ENCODE results near the gene TP73.

Gene TP73

DNA sequence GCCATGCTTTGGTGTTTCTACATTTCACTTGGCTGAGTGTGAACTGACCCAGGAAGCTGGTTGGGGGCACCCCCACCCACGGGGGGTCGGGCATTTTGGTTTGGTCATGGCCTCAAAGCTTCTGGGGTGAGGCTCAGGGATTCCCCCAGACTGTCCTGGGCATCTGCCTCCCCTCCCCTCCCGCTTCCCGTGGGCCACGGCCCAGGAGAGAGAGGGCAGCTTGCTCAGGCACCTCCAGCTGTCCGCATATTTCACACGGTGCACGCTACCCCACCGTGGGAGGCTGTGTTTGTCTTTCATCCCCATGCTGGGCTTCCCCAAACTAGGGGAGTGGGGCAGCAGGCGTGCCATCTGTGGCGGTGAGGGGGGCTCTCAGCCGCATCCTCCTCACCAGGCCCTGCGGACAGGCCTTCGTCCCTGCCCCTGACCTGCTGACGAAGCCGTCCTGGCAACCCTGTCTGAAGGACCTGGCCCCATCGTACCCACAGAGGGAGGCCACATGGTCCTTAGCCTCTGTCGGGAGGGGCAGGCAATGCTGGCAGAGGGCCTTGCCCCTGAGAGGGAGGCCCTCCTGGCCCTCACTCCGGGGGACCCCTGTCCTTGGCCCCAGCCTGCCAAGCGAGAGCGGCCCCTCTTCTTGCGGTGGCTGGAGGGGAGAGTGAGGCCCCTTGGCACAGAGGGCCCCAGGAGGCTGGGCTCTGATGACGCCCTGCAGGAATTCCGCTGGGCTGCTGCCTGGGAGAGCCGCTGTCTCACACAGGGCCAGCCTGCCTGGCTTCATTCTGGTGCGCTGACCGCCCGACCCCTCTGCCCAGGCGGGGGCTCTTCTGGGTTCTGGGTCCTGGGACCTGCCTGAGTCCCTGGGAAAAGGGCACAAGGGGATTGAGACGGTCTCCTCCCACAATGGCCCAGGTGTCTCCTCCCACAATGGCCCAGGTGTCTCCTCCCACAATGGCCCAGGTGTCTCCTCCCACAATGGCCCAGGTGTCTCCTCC, 22.1 kb downstream of the TP73 start:
- DNase-seq: peak; percentile 14

DNA sequence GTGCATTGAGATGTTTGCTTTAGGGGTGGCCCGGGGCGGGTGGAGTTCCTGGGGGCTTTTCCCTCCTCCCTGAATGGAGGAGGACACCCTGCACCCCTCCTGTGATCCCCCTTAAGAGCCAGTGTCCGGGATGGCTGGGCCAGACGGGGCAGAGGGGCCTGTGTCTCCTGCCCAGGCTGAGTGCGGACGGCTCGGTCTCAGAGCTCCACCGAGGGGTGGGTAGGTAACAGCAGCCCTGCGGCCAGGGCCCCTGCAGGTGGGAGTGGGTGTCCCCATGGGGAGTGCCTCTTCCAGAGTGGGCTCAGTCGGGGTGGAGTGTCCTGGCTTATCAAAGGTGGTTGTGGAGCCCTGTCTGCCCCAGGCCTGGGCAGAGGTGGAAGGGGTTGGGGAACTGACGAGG, 23.1 kb downstream of the TP73 start:
- no peak for DNase-seq

DNA sequence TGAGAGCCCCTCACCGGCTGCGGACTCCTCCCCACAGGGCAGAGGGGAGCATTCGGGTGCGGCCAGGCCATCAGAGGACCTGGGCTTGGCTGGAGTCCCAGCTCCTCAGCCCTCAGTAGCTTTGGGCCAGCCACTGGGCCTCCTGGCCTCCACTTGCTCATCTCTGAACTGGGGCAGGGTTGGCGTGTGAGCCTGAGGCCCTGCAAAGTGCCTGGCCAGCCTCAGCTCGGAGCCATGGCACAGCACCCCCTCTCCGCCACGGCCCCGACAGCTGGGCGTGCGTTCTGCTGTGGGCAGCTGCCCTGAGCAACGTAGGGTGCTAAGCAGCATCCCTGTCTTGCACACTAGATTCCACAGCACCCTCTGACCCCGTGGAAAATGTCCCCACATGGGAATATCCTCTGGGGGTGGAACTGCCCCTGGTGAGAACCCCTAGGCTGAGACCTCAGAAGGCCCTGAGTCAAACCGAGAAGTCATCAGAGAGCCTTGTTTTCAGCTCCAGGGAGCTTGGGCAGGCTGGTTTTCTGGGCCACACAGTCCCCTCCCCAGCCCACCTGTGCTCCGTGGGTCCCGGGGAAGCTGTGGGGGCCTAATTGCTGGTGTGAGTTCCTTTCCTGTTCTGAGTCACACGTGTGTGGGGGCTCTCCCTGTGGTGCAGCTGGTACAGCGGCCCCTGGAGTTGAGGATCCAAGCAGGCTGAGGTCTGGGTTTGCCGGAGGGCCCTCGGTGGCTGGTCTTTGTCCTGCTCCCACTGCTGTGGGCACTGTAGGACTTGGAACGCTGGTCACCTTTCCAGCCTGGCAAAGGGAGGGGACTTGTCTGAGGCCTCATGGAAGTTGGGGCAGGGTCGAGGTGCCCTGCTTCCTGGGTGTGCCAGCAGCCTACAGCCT, 24.5 kb downstream of the TP73 start:
- no peak for DNase-seq

DNA sequence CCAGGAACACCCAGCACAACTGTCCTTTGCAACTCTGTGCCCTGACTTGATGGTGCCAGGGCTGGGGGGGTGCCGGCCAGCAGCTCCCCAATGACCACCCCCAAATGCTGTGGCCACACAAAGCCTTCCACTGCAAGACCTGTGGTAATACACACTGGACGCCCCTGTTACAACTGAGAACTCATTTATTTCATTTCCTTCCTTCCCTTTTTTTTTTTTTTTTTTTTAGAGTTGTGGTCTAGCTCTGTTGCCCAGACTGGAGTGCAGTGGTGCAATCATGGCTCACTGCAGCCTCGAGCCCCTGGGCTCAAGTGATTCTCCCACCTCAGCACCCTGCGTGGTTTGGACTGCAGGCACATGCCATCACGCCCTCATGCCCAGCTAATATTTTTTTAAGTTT, 25.2 kb downstream of the TP73 start:
- no peak for DNase-seq

DNA sequence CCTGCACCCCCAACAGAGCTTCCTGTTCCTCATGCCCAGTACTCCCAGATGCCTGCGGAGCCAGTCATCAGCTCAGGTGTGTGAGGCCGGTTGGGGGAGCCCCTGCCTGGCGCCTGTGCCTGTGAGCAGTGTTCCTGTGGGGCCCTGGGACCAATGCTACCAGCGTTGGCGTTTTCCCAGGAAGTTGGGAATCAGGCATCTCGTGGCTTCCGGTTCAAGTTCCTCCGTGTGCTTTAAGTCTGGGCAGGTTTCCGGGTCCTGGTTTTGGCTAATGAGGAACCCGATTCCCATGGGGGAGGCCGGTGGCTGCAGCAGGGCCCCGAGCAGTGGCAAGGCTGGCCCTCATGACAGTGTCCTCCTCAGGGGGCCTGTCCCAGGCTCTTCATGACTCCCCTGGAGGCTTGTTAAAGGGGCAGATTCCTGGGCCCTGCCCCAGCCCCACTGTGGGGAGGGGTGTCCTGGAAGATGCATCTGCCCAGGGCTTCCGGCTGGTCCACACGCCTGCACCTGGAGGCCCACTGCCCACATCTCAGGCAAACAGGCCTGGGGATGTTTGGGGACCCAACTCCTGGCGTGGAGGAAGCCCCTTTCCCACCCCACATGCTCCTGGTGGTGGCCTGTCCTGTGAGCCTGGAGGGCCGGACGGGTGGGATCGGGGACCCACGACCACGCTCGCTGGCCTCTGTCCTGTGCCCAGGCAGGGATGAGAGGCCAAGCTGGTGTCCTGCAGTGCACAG, 26.2 kb downstream of the TP73 start:
- DNase-seq: no peak

DNA sequence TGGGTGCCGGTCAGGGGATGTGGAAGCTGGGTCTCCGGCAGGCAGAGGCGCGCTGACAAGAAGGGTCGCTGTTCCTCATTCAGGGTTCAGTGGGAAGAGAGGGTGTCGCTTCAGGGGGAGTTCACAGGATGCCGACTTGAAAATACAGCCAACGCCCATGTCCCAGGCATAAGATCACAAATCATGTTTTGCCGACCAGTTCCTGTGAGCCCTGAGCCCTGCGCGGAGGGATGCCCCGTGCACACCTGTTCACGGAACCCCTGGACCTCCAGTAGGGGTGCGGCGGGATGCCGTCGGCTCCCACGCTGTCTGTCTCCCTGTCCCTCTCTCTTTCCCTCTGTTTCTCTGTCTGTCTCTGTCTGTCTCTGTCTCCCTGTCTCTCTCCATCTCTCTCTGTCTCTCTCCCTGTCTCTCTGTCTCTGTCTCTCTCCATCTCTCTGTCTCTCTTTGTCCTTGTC, 26.8 kb downstream of the TP73 start:
- no peak for DNase-seq

DNA sequence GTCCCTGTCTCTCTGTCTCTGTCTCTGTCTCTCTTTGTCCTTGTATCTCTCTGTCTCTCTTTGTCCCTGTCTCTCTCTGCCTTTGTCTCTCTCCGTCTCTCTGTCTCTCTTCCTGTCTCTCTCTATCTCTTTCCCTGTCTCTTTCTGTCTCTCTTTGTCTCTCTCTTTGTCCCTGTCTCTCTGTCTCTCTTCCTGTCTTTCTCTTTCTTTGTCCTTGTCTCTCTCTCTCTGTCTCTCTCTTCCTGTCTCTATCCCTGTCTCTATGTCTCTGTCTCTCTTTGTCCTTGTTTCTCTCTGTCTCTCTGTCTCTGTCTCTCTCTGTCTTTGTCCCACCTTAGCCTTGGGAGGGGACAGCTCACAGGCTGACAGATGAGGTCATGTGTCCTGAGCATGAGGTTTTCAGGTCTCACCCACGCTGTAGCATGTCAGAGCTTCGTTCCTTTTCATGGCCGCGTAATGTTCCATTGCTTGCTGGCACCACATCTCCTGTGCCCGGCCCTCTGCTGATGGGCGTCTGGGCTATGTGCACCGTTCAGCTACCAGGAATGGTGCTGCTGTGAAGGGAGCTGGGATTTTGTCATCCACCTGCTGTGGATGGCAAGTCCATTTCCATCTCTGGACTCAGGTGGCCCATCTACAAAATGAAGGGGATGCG, 27.6 kb downstream of the TP73 start:
- DNase-seq: no peak

DNA sequence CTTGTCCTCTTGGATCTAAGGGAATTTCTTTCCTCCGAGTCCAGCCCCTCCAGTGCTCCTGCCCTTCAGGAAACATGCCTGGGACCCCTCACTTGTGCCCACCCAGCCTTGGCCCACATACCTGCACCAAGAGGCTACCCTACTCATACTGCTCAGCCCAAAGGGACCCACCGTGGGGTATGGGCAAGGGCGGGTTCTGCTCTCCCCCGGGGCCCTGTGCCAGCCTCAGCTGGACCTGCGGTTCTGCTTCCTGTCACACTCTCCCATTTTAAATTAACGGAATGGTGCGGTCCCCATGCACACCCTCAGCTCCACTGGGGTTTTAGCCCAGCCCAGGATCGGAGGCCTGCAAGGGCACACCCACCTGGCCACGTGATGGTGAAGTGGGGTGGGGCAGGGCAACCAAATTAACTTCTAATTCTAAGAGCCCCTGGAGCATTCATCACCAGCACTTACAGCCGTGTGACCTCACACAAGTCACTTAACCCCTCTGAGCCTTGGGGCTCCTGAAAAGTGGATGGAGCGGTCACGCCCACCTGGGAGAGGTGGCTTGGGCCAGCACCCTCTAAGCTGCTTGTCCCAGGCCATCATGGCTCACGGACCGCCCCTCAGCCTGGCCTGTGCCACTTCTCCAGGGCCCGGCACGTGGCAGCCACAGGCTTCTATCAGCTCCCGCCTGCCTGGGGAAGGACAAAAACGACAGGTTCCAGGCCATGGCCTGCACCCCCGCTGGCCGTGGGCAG, 28.3 kb downstream of the TP73 start:
- no peak for DNase-seq

DNA sequence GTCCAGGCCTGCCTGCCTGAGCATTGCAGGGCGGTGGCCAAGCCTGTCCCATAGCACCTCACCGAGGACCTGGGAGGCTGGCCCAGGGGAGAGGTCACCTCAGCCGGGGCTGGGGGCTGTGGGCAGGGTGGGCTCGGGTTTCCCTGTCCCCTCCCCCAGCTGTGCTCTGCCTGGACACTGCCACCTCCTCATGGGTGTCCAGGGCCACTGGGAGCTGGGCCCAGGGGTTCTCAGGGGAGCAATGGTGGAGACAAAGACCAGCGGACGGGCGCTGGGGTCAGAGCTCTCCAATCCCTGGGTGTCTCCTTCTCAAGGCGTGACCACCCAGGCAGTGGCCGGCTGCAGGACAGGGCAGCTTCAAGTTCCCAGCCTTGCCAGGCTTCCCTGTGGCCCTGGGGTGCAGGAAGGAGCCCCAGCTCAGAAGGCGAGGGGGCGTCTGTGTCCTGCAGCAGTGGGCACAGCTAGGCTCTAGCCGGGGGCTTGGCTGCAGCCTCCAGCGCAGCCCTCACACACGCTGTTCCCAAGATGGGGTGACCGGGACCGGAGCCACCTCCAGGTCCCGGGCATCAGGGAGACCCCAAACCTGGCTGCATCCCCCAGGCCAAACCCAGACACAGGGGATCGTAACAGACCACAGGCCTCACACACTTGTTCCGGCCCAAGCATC, 29.0 kb downstream of the TP73 start:
- DNase-seq: no peak

DNA sequence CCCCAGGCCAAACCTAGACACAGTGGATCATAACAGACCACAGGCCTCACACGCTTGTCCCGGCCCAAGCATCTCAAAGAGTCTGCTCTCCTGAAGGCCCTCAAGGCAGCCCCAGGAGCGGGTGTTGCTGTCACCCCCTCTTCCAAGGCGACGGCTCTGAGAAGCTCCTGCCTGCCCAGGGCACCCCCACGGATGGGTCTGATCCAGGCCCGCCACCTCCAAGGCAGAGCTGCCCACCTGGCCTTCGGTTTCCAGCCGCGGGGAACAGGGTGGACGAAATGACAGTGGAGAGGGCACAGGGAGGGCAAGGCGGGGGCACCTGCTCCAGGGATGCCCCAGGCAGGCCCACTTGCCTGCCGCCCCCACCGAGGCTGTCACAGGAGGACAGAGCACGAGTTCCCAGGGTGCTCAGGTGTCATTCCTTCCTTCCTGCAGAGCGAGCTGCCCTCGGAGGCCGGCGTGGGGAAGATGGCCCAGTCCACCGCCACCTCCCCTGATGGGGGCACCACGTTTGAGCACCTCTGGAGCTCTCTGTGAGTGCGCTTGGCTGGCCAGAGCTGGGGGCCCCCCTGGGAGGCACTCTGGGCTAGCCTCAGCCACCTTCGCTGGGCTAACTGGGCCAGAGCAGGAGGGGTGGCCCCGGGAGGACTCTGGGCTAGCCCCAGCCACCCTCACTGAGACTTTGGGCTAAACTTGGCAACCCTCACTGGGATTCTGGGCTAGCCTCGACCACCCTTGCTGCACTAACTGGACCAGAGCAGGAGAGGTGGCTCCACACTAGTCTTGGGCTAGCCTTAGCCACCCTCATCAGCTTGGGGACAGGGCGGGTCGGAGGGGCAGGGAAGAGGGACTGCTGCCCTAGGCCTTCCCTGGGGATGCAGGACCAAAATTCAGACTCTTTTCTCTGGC, 29.8 kb downstream of the TP73 start:
- DNase-seq: no peak

DNA sequence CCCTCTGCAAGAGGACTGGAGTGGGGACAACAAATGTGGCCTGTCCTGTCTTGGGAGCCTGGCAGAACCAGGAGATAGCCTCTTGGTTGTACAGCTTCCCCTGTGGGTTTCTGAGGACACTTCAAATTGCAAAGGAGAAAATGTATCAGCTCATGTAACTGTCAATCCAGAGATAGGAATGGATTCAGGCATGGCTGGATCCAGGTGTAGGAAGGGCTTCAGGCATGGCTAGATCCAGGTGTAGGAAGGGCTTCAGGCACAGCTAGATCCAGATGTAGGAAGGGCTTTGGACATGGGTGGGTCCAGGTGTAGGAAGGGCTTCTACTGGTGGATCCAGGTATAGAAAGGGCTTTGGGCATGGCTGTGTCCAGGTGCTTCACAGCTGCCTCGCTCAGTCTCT, 30.9 kb downstream of the TP73 start:
- no peak for DNase-seq

DNA sequence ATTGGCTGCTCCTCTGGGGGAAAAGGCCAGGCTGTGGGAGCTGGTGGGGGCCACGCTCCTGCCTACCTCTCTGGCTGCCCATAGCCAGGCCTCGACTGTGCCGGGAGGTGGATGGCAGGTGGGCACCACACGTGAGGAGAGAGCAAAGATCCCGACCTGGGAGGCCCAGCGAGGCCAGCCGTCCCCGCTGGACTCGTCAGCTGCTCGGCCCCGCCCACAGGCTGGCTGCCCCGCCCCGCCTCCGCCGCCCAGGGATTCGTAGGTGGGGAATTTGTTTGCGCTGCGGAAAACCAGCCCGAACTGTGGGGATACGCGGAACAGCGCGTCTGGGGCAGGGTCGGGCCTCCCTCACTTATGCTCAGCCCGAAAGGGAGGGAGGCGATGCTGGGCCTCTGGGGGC, 31.7 kb downstream of the TP73 start:
- DNase-seq: no peak

DNA sequence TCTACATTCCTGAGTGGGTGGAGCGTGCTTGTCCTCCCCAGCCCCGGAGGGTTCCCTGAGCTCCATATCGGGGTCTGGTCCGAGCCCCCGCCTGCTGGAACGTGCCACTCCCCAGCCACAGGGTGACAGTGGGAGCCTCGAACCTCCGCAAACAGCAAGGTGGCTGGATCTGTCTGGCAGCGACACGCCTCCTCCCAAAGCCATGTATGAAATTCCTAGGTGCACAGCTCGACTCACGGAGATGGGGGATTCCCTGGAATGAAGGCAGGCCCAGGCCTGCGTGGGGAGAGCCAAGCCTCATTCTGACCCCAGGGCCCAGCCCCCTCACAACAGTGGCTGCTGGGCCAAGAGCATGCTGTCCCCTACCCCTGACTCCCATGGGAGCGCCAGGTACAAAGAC, 32.9 kb downstream of the TP73 start:
- no peak for DNase-seq

DNA sequence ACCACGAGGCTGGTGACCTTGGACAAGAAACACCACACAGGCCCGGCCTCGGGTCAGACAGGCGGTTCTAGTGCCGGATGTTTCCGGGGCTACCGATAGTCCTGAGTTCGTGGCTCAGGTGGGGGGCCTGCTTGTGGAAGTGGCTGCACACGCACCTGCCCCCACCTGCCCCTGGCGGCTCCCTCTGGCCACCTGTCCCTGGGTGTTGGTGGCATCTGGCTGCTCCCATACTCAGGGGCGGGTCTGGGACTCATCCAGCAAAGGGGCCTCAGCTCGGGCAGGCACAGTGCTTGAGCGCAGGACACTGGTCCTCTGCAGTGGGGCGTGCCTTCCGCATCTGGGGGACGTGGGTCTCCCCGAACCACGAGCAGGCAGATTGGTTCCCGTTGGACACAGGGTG, 33.6 kb downstream of the TP73 start:
- no peak for DNase-seq

DNA sequence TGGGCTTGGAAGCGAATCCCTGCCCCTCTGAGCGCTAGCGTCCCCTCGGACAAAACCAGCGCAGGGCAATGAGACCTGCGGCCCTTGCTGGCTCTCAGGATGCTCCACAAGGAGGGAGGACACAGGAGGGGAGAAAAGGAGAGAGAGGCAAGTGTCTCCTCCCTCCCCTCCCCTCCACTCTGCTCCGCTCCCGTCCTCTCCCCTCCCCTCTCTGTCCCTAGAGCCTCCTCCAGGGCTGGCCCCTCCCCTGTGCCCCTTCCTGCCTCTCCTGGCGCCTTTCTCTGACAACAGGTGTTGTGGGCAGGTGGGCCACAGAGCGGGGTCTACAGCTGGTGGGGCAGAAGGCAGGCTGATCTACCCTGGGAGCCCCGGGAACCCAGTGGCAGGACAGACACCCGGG, 35.2 kb downstream of the TP73 start:
- DNase-seq: no peak

DNA sequence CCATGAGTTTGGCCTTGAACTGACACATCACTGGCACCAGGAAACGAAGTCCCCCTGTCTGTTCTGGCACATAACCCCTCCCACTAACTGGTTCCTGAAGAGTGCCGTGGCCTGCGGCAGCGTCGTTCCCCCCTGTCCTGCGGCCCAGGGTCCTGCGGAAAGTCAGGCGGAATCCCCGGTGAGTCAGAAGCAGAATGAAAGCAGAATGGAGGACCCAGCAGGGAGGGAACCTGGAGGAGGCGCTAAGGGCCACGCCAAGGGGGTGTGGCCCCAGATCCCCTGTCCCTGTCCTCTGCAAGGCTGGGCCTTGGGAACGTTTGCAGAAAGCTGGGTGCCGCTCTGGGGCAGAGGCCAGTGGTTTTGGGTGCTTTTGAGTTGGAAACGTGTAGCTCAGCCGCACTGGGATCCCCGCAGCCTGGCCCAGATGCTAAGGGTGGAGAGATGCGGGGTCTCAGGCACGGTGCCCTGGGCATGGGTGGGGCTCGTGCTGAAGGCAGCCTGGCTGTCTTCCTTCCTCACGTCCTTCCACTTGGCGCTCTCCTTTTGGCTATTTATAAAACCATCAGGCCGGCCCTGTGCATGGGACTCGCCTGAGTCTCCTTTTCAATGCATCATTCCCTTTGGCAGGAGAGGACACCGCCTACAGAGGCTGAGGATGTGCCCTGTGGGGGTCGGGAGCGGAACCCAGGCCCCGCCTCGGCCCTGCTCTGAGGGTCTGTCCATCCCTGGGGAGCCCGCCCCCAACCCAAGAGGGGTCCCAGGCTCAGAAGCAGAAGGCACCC, 36.2 kb downstream of the TP73 start:
- no peak for DNase-seq

DNA sequence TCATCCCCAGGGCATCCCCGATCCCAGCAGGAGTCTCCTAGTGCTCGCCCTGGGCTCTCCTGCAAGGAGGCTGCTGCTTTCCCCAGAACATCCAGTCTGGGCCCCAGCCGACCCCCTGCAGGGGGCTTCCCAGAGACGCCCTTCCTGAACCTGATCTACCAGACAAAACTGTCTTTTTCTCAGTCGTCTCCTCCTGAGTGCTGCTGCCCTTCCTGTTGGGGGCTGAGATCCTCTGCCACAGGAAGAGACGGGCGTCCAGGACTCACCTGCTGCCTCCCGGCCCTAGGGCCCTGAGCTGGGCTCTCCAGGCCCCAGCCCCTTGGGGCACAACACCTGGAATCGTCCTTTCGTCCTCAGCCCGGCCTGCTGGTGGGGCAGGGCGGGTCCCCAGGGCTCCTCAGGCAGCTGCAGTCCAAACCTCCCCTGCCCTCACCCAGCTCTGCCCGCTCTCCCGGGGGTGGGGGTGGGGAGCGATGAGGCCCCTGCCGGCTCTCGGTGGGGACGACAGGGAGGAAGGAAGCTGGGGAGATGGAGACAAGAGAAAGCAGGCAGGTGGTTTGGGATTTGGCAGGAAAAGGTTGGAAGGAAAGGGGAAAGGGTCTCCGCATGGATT, 36.9 kb downstream of the TP73 start:
- DNase-seq: no peak

DNA sequence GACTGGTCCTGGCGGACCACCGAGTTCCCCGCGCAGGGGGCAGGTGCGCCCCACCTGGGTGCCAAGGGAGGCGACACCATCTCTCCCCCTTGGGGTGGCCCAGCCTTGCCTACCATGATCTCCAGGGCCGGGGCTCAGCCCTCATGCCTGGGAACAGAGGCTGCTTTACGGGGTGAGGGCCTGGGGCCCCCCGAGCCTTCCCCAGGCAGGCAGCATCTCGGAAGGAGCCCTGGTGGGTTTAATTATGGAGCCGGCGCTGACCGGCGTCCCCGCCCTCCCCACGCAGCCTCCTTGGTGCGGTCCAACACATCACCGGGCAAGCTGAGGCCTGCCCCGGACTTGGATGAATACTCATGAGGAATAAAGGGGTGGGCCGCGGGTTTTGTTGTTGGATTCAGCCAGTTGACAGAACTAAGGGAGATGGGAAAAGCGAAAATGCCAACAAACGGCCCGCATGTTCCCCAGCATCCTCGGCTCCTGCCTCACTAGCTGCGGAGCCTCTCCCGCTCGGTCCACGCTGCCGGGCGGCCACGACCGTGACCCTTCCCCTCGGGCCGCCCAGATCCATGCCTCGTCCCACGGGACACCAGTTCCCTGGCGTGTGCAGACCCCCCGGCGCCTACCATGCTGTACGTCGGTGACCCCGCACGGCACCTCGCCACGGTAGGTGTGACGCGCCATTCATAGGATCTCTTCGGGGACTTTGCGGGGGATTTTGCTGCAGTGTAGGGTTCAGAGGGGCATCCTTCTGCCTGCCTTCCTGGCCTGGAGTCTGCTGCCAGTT, 38.2 kb downstream of the TP73 start:
- peak; percentile 44 for DNase-seq

All from NCI-H1694 (cell line).